HG02852 (cell line): ENCODE results near the gene SDK1.
"Not testable (repeated sequence)": the region's sequence is repeated elsewhere in the genome, so short reads cannot be mapped to it uniquely, and the experiment has no call there.

ENCODE experiments used
- ATAC-seq: cut with Tn5 transposase; IDR thresholded peaks from one replicate; pipeline ENCODE4 v1.9.1; 2021; ENCODE audit warnings: mild to moderate bottlenecking, moderate library complexity; ENCODE audit not compliant: unreplicated experiment

SDK1 gene

GRCh38 chr7:3649250-3649649, 348.2 kb downstream of the SDK1 start:
- no peak for ATAC-seq

GRCh38 chr7:3649678-3650440, 348.8 kb downstream of the SDK1 start:
- no peak for ATAC-seq

GRCh38 chr7:3650844-3651243, 349.8 kb downstream of the SDK1 start:
- no peak for ATAC-seq

GRCh38 chr7:3655635-3656034, 354.6 kb downstream of the SDK1 start:
- ATAC-seq = no peak

- no peak for ATAC-seq
Measured at GRCh38 chr7:3657206-3657605, 356.2 kb downstream of the SDK1 start.

GRCh38 chr7:3668743-3669142, 367.7 kb downstream of the SDK1 start:
- no peak for ATAC-seq

- ATAC-seq = no peak
Measured at GRCh38 chr7:3670898-3671297, 369.8 kb downstream of the SDK1 start.

GRCh38 chr7:3673524-3673923, 372.5 kb downstream of the SDK1 start:
- ATAC-seq = no peak

GRCh38 chr7:3678314-3678810, 377.3 kb downstream of the SDK1 start:
- no peak for ATAC-seq

GRCh38 chr7:3682028-3682710, 381.1 kb downstream of the SDK1 start:
- no peak for ATAC-seq

- ATAC-seq = no peak
Measured at GRCh38 chr7:3683546-3684539, 382.8 kb downstream of the SDK1 start.

- no peak for ATAC-seq
Measured at GRCh38 chr7:3688071-3688470, 387.0 kb downstream of the SDK1 start.

GRCh38 chr7:3688842-3689241, 387.8 kb downstream of the SDK1 start:
- ATAC-seq = no peak

- no peak for ATAC-seq
Measured at GRCh38 chr7:3691478-3692158, 390.6 kb downstream of the SDK1 start.

GRCh38 chr7:3695602-3696001, 394.6 kb downstream of the SDK1 start:
- no peak for ATAC-seq

GRCh38 chr7:3696113-3696512, 395.1 kb downstream of the SDK1 start:
- no peak for ATAC-seq

- no peak for ATAC-seq
Measured at GRCh38 chr7:3697472-3697871, 396.4 kb downstream of the SDK1 start.

GRCh38 chr7:3705258-3705657, 404.2 kb downstream of the SDK1 start:
- no peak for ATAC-seq

- ATAC-seq = not testable (repeated sequence)
Measured at GRCh38 chr7:3706091-3706490, 405.0 kb downstream of the SDK1 start.

- no peak for ATAC-seq
Measured at GRCh38 chr7:3710122-3710521, 409.1 kb downstream of the SDK1 start.

- ATAC-seq = no peak
Measured at GRCh38 chr7:3710531-3710930, 409.5 kb downstream of the SDK1 start.
